Stimulated activated naive CD8-positive, alpha-beta T cell treated with anti-CD3 and anti-CD28 coated beads, Interleukin-15, amount 100 ng/mL, for 72 hours (primary cell): ENCODE results near the gene LCN1.

Experiments used
- ATAC-seq: fragments of 150-1000 bp; cut with Tn5 transposase; 2 replicates; pipeline ENCODE4 v1.10.0; 2021; ENCODE audit warnings: mild to moderate bottlenecking, moderate library complexity
- DNase-seq, 2 donors: peaks; one replicate each; pipeline ENCODE4 v3.0.0; 2021 to 2022
- H3K27ac Mint-ChIP-seq, 2 donors: one replicate each; pipeline ENCODE4 v1.8.0; 2022; ENCODE audit warnings: mild to moderate bottlenecking in 2 of 2, mixed read lengths in 2 of 2, moderate library complexity in 2 of 2
- H3K27me3 Mint-ChIP-seq: one replicate; pipeline ENCODE4 v1.8.0; 2022; ENCODE audit warnings: mixed read lengths
- H3K4me1 Mint-ChIP-seq: one replicate; pipeline ENCODE4 v1.8.0; 2022; ENCODE audit warnings: mild to moderate bottlenecking, mixed read lengths
- H3K4me3 Mint-ChIP-seq, 2 donors: one replicate each; pipeline ENCODE4 v1.8.0; 2022; ENCODE audit warnings: mild to moderate bottlenecking in 2 of 2, mixed read lengths in 2 of 2, moderate library complexity in 1 of 2
- H3K9me3 Mint-ChIP-seq, 2 donors: one replicate each; pipeline ENCODE4 v1.8.0; 2022; ENCODE audit warnings: mixed read lengths in 2 of 2

Gene LCN1

DNA sequence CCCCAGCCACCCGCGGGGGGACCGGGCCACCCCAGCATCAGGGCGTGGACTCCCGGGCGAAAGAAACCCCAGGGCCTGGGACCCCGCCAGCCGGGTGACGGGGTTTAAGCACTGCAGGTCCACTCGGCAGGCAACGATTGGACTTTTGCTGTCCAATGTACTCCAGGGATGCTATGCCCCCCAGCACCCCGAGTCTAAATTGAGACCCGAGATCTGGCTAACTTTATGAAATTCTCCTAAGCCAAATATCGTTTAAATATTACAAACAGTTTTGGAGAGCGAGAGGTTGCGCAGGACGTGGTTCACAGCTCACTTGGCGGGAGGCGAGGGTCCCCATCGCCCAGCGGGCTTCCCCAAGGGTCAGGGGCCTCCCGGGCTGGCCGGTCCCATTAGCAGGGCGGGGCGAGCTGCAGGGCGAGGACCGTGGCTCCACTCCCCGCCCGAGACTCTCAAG is 21.1 kb upstream of the LCN1 start:
- Mint-ChIP-seq H3K9me3 (no peaks in the 10 kb centered on the region), H3K27me3 (peaks cover 4% of the 10 kb centered on the region), H3K4me1 (peaks cover 34% of the 10 kb centered on the region), H3K27ac (no peak overlapping the region), H3K4me3 (peak overlapping the region; percentile 89 to 94)
- ATAC-seq (peak; percentile 5), DNase-seq (no peak)

DNA sequence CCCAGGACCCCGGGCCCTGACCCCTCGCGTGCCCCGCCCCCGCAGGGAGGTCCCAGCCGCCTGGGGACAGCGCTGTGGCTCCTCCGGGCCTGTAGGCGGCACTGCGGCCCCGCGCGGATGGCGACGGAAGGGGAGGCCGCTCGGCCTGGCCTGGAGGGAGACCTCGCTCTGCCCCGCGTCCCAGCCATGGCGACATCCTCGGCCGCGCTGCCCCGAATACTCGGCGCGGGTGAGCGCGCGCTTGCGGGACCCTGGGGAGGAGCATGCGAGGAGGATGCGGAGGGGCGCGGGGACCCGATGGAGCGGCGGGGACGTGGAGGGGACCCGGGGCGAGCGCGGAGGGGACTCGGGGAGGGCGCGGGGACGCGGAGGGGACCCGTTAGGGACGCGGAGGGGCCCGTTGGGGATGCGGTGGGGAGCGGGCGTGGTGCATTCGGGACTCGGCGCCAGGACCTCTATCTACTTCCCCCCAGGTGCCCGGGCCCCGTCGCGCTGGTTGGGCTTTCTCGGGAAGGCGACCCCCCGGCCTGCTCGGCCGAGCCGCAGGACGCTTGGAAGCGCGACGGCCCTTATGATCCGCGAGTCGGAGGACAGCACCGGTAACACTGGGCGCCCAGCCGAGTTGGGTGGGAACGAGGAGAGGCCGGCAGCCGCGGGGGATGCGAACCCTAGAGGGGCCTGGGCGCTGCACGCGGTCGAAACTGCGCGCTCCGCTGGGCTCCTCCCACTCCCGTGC is 20.5 kb upstream of the LCN1 start, which contains the start of gene MRPS2:
Gene MRPS2, plus strand, starts transcription at position 158 of the 736 bp plus-strand sequence. Its CDS starts 29 bp downstream, at position 187.
- H3K27ac Mint-ChIP-seq: peak within 1 kb of the TSS; percentile 98
- no peaks in the 10 kb centered on the region for H3K9me3 Mint-ChIP-seq
- no peaks in the 10 kb centered on the region for H3K27me3 Mint-ChIP-seq
- peak; percentile 95 for ATAC-seq
- DNase-seq: peak; percentile 88 to 91
- H3K4me1 Mint-ChIP-seq: peaks cover 34% of the 10 kb centered on the region
- peak within 1 kb of the TSS; percentile 89 to 94 for H3K4me3 Mint-ChIP-seq

DNA sequence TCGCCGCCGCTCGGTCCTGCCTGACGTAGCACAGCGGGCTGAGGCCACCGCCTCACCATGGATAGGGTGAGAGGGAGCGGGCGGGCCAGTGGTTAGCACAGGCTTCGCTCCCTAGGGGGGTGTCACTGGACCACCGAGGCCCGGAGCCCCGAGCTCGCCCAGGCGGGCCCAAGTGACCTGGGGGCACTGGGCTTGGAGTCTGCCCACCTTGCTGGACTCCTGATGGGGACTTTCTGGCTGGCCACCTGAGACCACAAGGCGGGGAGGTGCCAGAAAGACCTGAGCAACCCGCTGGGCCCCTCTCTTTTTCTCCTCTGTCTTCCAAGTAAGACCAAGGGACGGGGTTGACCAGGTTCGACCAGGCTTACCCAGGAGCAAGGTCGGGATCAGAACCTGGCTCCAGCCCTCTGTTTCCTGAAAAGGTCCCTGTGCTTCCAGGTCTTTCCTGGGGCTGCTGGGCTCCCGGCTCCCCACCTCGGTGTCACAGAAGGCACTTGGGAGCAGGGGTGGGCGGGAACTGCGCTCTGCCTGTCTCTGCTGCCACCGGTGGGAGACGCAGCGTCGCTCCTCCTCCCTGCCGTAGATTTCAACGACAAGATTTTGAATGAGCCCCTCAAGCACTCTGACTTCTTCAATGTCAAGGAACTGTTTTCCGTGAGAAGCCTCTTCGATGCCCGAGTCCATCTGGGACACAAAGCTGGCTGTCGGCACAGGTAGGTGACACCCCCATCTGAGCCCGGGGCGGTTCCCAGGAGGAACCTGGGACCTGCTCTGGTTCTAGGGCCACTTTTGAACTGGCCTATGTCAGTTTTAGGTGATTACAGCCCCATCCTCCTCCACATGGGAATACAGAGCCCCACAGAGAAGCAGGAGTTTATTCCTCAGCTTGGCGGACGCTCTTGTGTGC is 19.7 kb upstream of the LCN1 start:
- Mint-ChIP-seq H3K27ac (peak overlapping the region; percentile 78 to 98), H3K27me3 (no peaks in the 10 kb centered on the region), H3K4me3 (peak overlapping the region; percentile 89 to 94), H3K4me1 (peaks cover 34% of the 10 kb centered on the region), H3K9me3 (no peaks in the 10 kb centered on the region)
- no peak for DNase-seq
- no peak for ATAC-seq

DNA sequence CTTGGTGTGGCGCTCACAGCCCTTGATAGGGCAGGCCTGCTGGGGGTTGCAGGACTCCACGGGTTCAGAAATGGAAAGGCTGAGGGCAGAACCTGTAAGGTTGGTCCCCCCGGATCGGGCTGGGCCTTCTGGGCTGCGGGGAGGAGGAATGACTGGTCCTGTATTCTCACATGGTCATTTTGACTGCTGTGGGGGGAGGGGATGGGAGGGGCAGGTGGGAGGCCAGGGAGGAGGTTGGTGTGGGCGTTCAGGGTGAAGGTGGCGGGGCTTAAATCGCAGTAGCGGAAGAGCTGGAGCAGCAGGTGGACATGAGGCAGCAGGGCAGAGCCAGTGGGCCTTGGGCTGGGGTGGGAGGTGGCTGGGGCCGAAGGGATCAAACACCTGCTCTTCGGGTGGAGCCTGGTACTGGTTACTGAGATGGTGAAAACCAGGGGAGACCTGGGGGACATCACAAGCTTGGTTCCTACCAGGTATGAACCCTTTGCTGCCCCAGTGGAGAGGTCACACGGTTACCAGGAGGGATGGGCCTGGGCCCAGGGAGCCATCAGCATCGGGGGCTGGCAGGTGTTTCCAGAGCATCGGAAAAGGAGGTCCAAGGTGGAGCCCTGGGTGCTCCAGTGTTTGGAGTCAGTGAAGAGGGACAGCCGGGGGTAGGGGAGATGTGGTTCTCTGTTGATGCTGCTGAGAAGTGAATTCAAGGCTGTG is 18.9 kb upstream of the LCN1 start:
- Mint-ChIP-seq H3K27ac (peak overlapping the region in 1 of 2 donors; percentile 93), H3K4me1 (peaks cover 34% of the 10 kb centered on the region), H3K9me3 (no peaks in the 10 kb centered on the region), H3K4me3 (peak overlapping the region; percentile 89 to 94), H3K27me3 (no peaks in the 10 kb centered on the region)
- no peak for DNase-seq
- no peak for ATAC-seq

DNA sequence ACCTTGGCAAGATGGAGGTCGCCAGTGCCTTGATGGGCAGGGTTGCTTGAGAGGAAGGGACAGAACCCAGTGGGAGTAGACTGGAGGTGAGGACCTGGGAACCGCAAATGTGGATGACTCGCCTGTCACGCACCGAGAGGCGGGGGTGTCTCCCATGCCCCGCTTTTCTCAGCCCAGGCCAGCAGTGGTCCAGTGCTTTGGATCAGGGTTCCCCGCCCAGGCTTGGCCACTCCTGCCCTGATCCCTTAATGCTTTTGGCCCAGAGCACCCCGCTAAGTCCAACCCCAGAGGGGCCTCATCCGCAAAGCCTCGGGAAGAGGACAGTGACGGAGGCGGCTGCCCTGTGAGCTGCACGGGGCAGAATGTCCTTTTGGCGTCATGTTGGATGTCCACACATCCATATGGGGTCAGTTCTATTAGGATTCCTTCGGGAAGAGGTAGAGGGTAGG is 18.3 kb upstream of the LCN1 start:
- Mint-ChIP-seq H3K27me3 (no peaks in the 10 kb centered on the region), H3K27ac (peak overlapping the region in 1 of 2 donors; percentile 83), H3K4me1 (peaks cover 34% of the 10 kb centered on the region), H3K4me3 (no peak overlapping the region), H3K9me3 (peaks cover 0 to 2% of the 10 kb centered on the region in 2 donors)
- DNase-seq (no peak), ATAC-seq (no peak)

DNA sequence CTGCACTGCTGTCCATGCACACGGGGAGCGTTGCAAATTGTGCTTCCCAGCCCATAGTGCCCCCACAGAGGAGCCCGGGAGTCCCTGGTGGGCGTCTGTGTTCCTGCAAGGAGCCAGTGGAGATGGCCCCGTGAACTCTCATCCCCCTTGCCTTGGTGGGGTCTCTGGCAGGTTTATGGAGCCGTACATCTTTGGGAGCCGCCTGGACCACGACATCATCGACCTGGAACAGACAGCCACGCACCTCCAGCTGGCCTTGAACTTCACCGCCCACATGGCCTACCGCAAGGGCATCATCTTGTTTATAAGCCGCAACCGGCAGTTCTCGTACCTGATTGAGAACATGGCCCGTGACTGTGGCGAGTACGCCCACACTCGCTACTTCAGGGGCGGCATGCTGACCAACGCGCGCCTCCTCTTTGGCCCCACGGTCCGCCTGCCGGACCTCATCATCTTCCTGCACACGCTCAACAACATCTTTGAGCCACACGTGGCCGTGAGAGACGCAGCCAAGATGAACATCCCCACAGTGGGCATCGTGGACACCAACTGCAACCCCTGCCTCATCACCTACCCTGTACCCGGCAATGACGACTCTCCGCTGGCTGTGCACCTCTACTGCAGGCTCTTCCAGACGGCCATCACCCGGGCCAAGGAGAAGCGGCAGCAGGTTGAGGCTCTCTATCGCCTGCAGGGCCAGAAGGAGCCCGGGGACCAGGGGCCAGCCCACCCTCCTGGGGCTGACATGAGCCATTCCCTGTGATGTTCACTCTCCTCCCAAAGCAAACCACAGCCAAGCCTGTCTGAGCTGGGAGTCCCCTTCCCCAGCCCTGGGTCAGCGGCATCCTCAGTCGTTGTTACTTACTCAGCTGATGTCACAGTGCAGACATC is 17.6 kb upstream of the LCN1 start:
- no peak for ATAC-seq
- H3K27me3 Mint-ChIP-seq: peaks cover 7% of the 10 kb centered on the region
- H3K9me3 Mint-ChIP-seq: peaks cover 0 to 9% of the 10 kb centered on the region in 2 donors
- peaks cover 34% of the 10 kb centered on the region for H3K4me1 Mint-ChIP-seq
- no peak for DNase-seq
- H3K27ac Mint-ChIP-seq: no peak overlapping the region
- H3K4me3 Mint-ChIP-seq: peak overlapping the region in 1 of 2 donors; percentile 49

DNA sequence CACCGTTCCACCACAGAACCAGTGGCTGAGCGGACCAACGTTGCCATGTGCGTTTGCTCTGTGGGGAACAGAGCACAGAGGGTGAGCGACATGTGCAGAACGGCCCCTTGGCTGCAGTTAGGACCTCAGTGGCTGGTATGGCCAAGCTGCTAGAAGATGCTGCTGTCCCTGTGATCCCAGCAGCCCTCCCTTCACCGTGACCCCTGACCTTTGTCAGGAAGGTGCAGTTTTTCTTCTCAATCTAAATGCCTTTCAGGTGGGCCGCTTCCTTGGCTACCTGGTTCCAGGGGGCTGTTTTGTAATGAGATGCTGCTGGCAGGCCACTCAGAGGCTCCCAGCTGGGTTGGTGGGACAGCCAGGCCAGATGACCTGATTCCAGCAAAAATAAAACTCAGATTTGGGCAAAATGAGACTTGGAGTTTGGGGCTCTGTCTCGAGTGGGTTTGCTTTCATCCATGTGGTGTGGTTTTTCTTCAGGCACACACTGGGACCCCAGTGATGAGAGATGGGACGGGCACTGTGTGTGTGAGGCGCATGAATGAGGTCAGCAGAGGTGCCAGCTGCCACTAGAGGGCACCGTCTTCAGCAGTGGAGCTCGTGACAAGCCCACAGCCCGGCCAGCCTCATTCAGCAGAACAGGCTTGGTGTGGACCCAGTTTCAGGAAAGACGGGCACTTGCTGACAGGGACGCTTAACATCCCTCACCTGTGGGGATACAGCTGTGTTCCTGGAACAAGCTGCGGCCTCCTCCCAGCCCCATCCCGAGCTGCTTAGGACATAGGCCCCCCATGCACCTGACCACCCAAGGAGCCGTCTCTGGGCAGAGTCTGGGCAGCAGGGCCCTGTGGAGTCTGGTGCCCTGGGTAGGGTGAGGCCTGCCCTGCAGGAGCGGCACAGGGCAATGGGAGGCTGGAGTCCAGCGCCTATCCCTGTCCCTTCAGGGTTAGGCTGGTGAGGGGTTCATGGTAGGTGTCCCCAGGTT is 16.7 kb upstream of the LCN1 start:
- no peak overlapping the region for H3K4me3 Mint-ChIP-seq
- ATAC-seq (peak; percentile 37), DNase-seq (peak; percentile 54 to 55)
- H3K4me1 Mint-ChIP-seq: peaks cover 30% of the 10 kb centered on the region
- peak overlapping the region in 1 of 2 donors; percentile 67 for H3K27ac Mint-ChIP-seq
- peaks cover 0 to 18% of the 10 kb centered on the region in 2 donors for H3K9me3 Mint-ChIP-seq
- peaks cover 9% of the 10 kb centered on the region for H3K27me3 Mint-ChIP-seq

DNA sequence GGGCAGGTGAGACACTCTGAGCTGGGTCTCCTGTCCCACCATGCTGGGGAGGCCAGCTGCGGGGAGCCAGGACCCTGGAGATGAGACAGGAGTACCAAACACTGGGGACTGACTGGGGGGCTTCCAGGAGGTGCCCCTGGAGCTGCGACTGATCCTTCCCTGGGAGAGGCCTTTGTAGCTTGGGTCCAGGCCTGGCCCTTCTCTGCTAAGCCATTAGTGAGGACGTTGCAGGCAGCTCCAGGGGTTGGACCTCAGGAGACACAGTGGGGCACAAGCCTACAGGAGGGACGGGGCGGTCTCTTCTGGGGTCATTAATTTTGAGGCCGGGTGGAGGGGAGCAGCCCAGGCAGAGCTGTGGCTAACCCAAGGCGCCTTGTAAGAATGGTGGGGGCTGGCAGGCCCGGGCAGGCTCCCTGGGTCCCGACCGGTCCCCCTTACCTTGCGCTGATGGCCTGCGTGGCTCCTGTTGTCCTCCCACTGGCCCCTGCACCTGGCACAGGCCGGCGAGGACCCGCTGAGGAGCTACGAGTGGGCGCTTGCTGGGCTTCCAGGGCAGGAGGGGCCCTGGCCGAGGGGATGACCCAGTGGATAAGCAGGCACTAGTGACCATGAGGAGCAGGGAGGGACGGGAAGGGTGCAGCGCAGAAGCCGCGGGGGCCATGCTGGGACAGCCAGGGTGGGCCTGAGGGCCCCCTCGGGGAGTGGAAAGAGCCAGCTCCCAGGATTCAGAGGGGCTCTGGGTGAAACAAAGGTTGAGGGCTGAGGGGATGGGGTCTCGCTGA is 15.6 kb upstream of the LCN1 start:
- no peak overlapping the region for H3K4me3 Mint-ChIP-seq
- peaks cover 0 to 19% of the 10 kb centered on the region in 2 donors for H3K9me3 Mint-ChIP-seq
- peak overlapping the region in 1 of 2 donors; percentile 82 for H3K27ac Mint-ChIP-seq
- DNase-seq: no peak
- peaks cover 28% of the 10 kb centered on the region for H3K4me1 Mint-ChIP-seq
- ATAC-seq: no peak
- peaks cover 9% of the 10 kb centered on the region for H3K27me3 Mint-ChIP-seq

DNA sequence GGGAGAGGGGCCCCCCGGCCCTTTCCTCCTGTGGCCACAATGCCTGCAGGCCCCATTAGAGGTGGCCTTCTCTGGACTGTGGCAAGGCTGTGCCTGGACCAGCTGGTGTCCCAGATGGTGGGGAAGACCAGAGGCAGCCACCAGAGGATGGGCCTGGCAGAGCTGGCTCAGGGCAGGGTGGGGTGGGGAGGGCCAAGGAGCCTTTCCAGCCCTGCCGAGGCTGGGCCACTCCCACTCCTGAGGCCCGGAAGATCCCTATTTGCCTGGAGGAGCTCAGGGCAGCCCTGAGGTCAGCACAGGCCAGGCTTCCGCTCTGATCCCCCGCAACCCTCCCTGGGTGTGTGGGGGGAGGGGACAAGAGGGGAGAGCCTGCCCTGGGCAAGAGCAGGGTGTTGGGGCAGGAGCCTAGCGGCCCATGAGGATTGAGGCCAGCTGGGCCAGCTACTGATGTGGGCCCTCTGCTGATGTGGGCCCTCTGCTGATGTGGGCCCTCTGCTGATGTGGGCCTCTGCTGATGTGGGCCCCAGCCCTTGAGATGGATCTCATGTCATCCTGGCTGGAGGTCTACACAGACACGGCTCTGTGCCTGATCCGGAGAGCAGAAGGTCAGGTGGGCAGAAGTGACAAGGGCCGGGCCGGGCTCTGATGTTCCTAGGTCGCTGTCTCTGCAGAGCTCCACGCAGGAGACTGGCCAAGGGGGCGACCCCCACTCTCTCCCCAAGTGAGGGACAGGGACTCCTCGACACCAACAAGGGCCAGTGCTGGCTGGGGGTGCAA is 14.7 kb upstream of the LCN1 start:
- Mint-ChIP-seq H3K9me3 (peaks cover 0 to 19% of the 10 kb centered on the region in 2 donors), H3K27me3 (peaks cover 9% of the 10 kb centered on the region), H3K27ac (peak overlapping the region in 1 of 2 donors; percentile 22), H3K4me3 (no peak overlapping the region), H3K4me1 (peaks cover 30% of the 10 kb centered on the region)
- ATAC-seq (peak; percentile 10), DNase-seq (no peak)

DNA sequence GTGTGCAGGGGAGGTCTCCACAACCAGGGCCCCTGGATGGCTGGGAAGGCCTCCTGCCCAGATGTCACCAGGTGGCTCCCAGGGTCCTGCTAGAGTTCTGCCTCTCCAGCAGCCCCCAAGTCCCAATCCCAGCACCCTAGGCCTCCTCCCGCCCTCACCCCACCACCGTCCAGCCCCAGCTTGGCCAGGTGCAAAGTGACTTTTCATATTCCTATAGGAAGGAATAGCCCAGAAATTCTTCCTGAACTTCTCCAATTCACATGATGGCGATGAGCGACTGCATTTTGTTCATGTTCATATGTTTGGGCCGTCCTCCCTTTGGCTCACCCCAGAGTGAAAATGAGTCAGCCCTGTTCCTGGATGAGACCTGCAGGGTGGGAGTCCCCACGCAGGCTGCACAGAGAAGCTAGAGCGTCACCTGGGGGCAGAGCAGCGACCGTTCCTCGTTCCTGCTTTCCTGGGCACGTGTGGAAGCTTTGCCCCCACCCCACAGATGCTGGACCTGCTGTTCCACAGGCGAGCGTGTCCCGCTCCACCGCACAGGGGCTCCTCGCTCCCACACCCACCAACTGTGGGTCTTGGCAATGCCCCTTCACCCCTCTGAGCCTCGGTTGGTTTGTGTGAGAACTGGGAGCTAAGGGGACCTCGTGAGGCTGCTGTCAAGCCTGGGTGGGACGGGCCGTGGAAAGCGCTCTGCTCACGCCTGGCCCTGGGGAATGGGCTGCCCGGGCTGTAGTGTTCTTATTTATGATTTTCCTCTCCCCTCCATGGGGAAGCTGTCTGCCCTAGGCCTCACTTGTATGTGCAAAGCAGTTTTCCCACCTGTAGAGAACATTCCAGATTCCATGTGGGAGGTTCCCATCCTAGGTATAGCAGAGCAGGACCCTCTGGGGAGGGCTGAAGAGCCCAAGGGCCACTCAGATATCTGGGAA is 13.9 kb upstream of the LCN1 start:
- H3K27ac Mint-ChIP-seq: no peak overlapping the region
- ATAC-seq: no peak
- peaks cover 27% of the 10 kb centered on the region for H3K4me1 Mint-ChIP-seq
- DNase-seq: peak in 1 of 2 donors; percentile 6
- H3K27me3 Mint-ChIP-seq: peaks cover 9% of the 10 kb centered on the region
- no peak overlapping the region for H3K4me3 Mint-ChIP-seq
- H3K9me3 Mint-ChIP-seq: peaks cover 0 to 19% of the 10 kb centered on the region in 2 donors

DNA sequence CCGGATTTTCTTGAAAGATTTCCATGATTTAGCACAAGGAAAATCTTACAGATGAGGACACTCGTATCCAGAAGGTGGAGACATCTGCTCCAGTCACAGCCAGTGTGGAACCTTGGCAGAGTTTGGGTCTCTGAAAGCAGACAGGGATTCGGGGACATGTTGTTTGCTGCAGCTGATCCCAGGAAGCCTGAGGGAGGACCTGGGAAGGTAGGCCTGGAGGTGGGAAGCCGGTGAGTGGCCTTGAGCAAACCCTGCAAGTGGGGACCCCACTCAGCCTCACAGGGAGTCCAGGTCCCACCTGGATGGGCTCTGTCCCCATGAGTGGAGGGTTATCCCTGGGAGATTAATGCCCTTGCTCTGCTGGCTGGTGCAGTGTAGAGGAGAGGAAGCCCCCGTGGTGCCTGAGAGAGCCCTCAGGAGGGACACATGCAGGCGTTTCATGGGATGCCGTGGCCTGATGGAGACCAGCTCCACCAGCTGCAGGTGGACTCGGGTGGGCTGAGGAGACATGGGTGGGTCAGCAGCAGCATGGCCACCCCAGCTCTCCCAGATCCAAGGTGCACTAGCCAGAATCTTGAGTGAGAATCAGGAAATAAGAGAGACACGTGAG is 12.9 kb upstream of the LCN1 start:
- H3K27ac Mint-ChIP-seq: no peak overlapping the region
- H3K4me1 Mint-ChIP-seq: peaks cover 23% of the 10 kb centered on the region
- peaks cover 0 to 19% of the 10 kb centered on the region in 2 donors for H3K9me3 Mint-ChIP-seq
- H3K4me3 Mint-ChIP-seq: no peak overlapping the region
- DNase-seq (peak in 1 of 2 donors; percentile 6), ATAC-seq (no peak)
- peaks cover 9% of the 10 kb centered on the region for H3K27me3 Mint-ChIP-seq
